ENCODE data around the gene MAGEB3. TPM values are rescaled to one million over a fixed set of nuclear protein-coding genes. Genes with fewer than 3 reads are reported as not detected.

The MAGEB3 gene
- total RNA-seq, 1 donor, result not detected

- no peaks in the 10 kb centered on the region for H3K9me3 ChIP-seq (ENCODE audit: low read depth, low read length)
- no peaks in the 10 kb centered on the region for H3K27me3 ChIP-seq (ENCODE audit: insufficient read depth, low read length)
- no peaks in the 10 kb centered on the region for H3K4me1 ChIP-seq (ENCODE audit: insufficient read depth, low read length)
- H3K4me3 ChIP-seq (ENCODE audit: low read length), result no peak overlapping the region
Measured at GRCh38 chrX:30248854-30249253, 18.4 kb downstream of the MAGEB3 start.

- Histone ChIP-seq H3K27me3 (ENCODE audit: insufficient read depth, low read length) (no peaks in the 10 kb centered on the region), H3K4me1 (ENCODE audit: insufficient read depth, low read length) (no peaks in the 10 kb centered on the region), H3K4me3 (ENCODE audit: low read length) (no peak overlapping the region), H3K9me3 (ENCODE audit: low read depth, low read length) (no peaks in the 10 kb centered on the region)
Measured at GRCh38 chrX:30253257-30253656, 22.8 kb downstream of the MAGEB3 start.

GRCh38 chrX:30259927-30260326 is 29.5 kb downstream of the MAGEB3 start:
- H3K4me1 ChIP-seq (ENCODE audit: insufficient read depth, low read length), result no peaks in the 10 kb centered on the region
- H3K9me3 ChIP-seq (ENCODE audit: low read depth, low read length), result no peaks in the 10 kb centered on the region
- H3K4me3 ChIP-seq (ENCODE audit: low read length), result no peak overlapping the region
- no peaks in the 10 kb centered on the region for H3K27me3 ChIP-seq (ENCODE audit: insufficient read depth, low read length)

- Histone ChIP-seq H3K4me1 (ENCODE audit: insufficient read depth, low read length) (no peaks in the 10 kb centered on the region), H3K4me3 (ENCODE audit: low read length) (no peak overlapping the region), H3K9me3 (ENCODE audit: low read depth, low read length) (no peaks in the 10 kb centered on the region), H3K27me3 (ENCODE audit: insufficient read depth, low read length) (no peaks in the 10 kb centered on the region)
Measured at GRCh38 chrX:30261012-30261411, 30.6 kb downstream of the MAGEB3 start.

- Histone ChIP-seq H3K4me3 (ENCODE audit: low read length) (no peak overlapping the region), H3K9me3 (ENCODE audit: low read depth, low read length) (no peaks in the 10 kb centered on the region), H3K27me3 (ENCODE audit: insufficient read depth, low read length) (no peaks in the 10 kb centered on the region), H3K4me1 (ENCODE audit: insufficient read depth, low read length) (no peaks in the 10 kb centered on the region)
Measured at GRCh38 chrX:30262763-30263162, 32.3 kb downstream of the MAGEB3 start.

GRCh38 chrX:30270639-30271038 is 40.2 kb downstream of the MAGEB3 start:
- Histone ChIP-seq H3K4me1 (ENCODE audit: insufficient read depth, low read length) (no peaks in the 10 kb centered on the region), H3K9me3 (ENCODE audit: low read depth, low read length) (no peaks in the 10 kb centered on the region), H3K4me3 (ENCODE audit: low read length) (no peak overlapping the region)

GRCh38 chrX:30275498-30275897 is 45.0 kb downstream of the MAGEB3 start:
- no peaks in the 10 kb centered on the region for H3K27me3 ChIP-seq (ENCODE audit: insufficient read depth, low read length)
- H3K4me1 ChIP-seq (ENCODE audit: insufficient read depth, low read length), result no peaks in the 10 kb centered on the region
- H3K4me3 ChIP-seq (ENCODE audit: low read length), result no peak overlapping the region
- H3K9me3 ChIP-seq (ENCODE audit: low read depth, low read length), result no peaks in the 10 kb centered on the region

More at GRCh38 chrX:30270639-30271038, 40.2 kb downstream of the MAGEB3 start:
- no peaks in the 10 kb centered on the region for H3K27me3 ChIP-seq (ENCODE audit: insufficient read depth, low read length)

GRCh38 chrX:30278365-30278764 is 47.9 kb downstream of the MAGEB3 start:
- H3K4me3 ChIP-seq (ENCODE audit: low read length), result no peak overlapping the region
- H3K4me1 ChIP-seq (ENCODE audit: insufficient read depth, low read length), result no peaks in the 10 kb centered on the region
- H3K27me3 ChIP-seq (ENCODE audit: insufficient read depth, low read length), result no peaks in the 10 kb centered on the region
- no peaks in the 10 kb centered on the region for H3K9me3 ChIP-seq (ENCODE audit: low read depth, low read length)

GRCh38 chrX:30280428-30280827 is 50.0 kb downstream of the MAGEB3 start:
- no peak overlapping the region for H3K4me3 ChIP-seq (ENCODE audit: low read length)

GRCh38 chrX:30282527-30282926 is 52.1 kb downstream of the MAGEB3 start:
- Histone ChIP-seq H3K9me3 (ENCODE audit: low read depth, low read length) (no peaks in the 10 kb centered on the region), H3K27me3 (ENCODE audit: insufficient read depth, low read length) (no peaks in the 10 kb centered on the region), H3K4me1 (ENCODE audit: insufficient read depth, low read length) (no peaks in the 10 kb centered on the region), H3K4me3 (ENCODE audit: low read length) (no peak overlapping the region)

More at GRCh38 chrX:30280428-30280827, 50.0 kb downstream of the MAGEB3 start:
- H3K4me1 ChIP-seq (ENCODE audit: insufficient read depth, low read length), result no peaks in the 10 kb centered on the region
- no peaks in the 10 kb centered on the region for H3K27me3 ChIP-seq (ENCODE audit: insufficient read depth, low read length)
- no peaks in the 10 kb centered on the region for H3K9me3 ChIP-seq (ENCODE audit: low read depth, low read length)

- Histone ChIP-seq H3K4me3 (ENCODE audit: low read length) (no peak overlapping the region), H3K4me1 (ENCODE audit: insufficient read depth, low read length) (no peaks in the 10 kb centered on the region), H3K27me3 (ENCODE audit: insufficient read depth, low read length) (no peaks in the 10 kb centered on the region), H3K9me3 (ENCODE audit: low read depth, low read length) (no peaks in the 10 kb centered on the region)
Measured at GRCh38 chrX:30283456-30284200, 53.2 kb downstream of the MAGEB3 start.

Other genes starting within 250 kb of the MAGEB3 start
- not detected for gene MAGEB2, start 15.1 kb upstream of the MAGEB3 start, total RNA-seq
- gene MAGEB4, start 11.3 kb downstream of the MAGEB3 start, total RNA-seq, result not detected
- gene MAGEB1, start 16.5 kb downstream of the MAGEB3 start, total RNA-seq, result not detected
- not detected for gene NR0B1, start 78.7 kb downstream of the MAGEB3 start, total RNA-seq

Data from mononuclear cell (primary cell).